OCI-LY7 (cell line): ENCODE measurements around the gene CRMP1. TPM values are rescaled to one million over a fixed set of nuclear protein-coding genes. Genes with fewer than 3 reads are reported as not detected.

Experiments
- BruUV-seq: library from RNA; stranded (reverse); fragments of 400-500 nt; replicated peaks from 2 replicates; lab custom pipeline; 2021; lab: Mats Ljungman, UMichigan
- CTCF ChIA-PET: fragments of 300-600 bp; sonication (Branson Sonifier 250); formaldehyde crosslinking; loops from one replicate; lab custom pipeline; 2022; ENCODE audit warnings: antibody characterized with exemption; ENCODE audit not compliant: unreplicated experiment; lab: Charles Lee
- POLR2A ChIA-PET: fragments of 300-600 bp; sonication (Branson Sonifier 250); formaldehyde crosslinking; loops from one replicate; lab custom pipeline; 2022; ENCODE audit warnings: antibody characterized with exemption; lab: Charles Lee
- DNase-seq: peaks from one replicate; pipeline ENCODE4 v3.0.0-alpha.2; 2015; ENCODE audit warnings: low spot score
- H2AFZ ChIP-seq: fragments of 200-600 bp; sonication (generic), shearing (Covaris generic); 2 replicates; pipeline ENCODE4 v1.6.1; 2014; ENCODE audit warnings: mild to moderate bottlenecking, antibody characterized with exemption, low read length, moderate library complexity
- H3K27ac ChIP-seq: fragments of 200-600 bp; sonication (generic); 2 replicates; pipeline ENCODE4 v1.5.1; 2014; ENCODE audit warnings: mixed run types, low read depth, mild to moderate bottlenecking, moderate library complexity, low read length, inconsistent platforms; ENCODE audit not compliant: poor library complexity, severe bottlenecking
- H3K36me3 ChIP-seq: fragments of 200-600 bp; sonication (generic); 2 replicates; pipeline ENCODE4 v1.6.1; 2014; ENCODE audit warnings: mild to moderate bottlenecking, antibody characterized with exemption, low read length, moderate library complexity, mixed read lengths; ENCODE audit not compliant: insufficient read depth
- H3K4me1 ChIP-seq: fragments of 200-600 bp; sonication (generic); 2 replicates; pipeline ENCODE4 v1.5.1; 2014; ENCODE audit warnings: mild to moderate bottlenecking, low read length; ENCODE audit not compliant: insufficient read depth, poor library complexity, severe bottlenecking
- H3K4me2 ChIP-seq: fragments of 200-600 bp; sonication (generic); 2 replicates; pipeline ENCODE4 v1.6.1; 2014; ENCODE audit warnings: mild to moderate bottlenecking, low read length
- H3K4me3 ChIP-seq: fragments of 200-600 bp; sonication (generic); 2 replicates; pipeline ENCODE4 v1.5.1; 2014; ENCODE audit warnings: mild to moderate bottlenecking, low read depth, low read length; ENCODE audit not compliant: poor library complexity, severe bottlenecking
- H3K79me2 ChIP-seq: fragments of 200-600 bp; sonication (generic); 2 replicates; pipeline ENCODE4 v1.6.1; 2016; ENCODE audit warnings: low read depth, mild to moderate bottlenecking, low read length, moderate library complexity, mixed read lengths; ENCODE audit not compliant: insufficient read depth
- H3K9me2 ChIP-seq: fragments of 200-600 bp; sonication (generic); 2 replicates; pipeline ENCODE4 v1.6.1; 2016; ENCODE audit warnings: mild to moderate bottlenecking, low read length, mixed read lengths; ENCODE audit not compliant: insufficient read depth
- H3K9me3 ChIP-seq: fragments of 200-600 bp; sonication (generic); 2 replicates; pipeline ENCODE4 v1.6.1; 2014; ENCODE audit warnings: mild to moderate bottlenecking, mixed run types, low read length, mixed read lengths
- H4K20me1 ChIP-seq: fragments of 200-600 bp; sonication (generic); 2 replicates; pipeline ENCODE4 v1.6.1; 2014; ENCODE audit warnings: mild to moderate bottlenecking, antibody characterized with exemption, low read length, moderate library complexity, mixed read lengths; ENCODE audit not compliant: insufficient read depth
- CTCF ChIP-seq: fragments of 200-600 bp; sonication (generic); conservative IDR thresholded peaks from 2 replicates; pipeline ENCODE4 v1.5.1; 2014; ENCODE audit warnings: mild to moderate bottlenecking, antibody characterized with exemption, low read length, moderate library complexity, mixed read lengths
- EZH2phosphoT487 ChIP-seq: fragments of 200-600 bp; sonication (generic); IDR thresholded peaks from 2 replicates; pipeline ENCODE4 v1.6.1; 2018; ENCODE audit warnings: low read depth, borderline replicate concordance, mild to moderate bottlenecking, mixed run types, antibody characterized with exemption, low read length, moderate library complexity, mixed read lengths
- intact Hi-C: fragments of 100-400 bp; cut with micrococcal nuclease; formaldehyde crosslinking; loops from one replicate; pipeline ENCODE4 v1.10.0; 2022; ENCODE audit not compliant: unreplicated experiment
- microRNA-seq: library from miRNA; unstranded; fragments of <30 nt; microRNA quantifications from one replicate; pipeline ENCODE4 v1.2.0, GENCODE V29; 2022; ENCODE audit warnings: borderline replicate concordance
- small RNA-seq: library from RNA; depleted of rRNA; stranded (forward); fragments of <200 nt; gene quantifications from one replicate; pipeline ENCODE3, GENCODE V24; 2014
- total RNA-seq, 2 experiments: library from RNA; depleted of rRNA in 1 of 2; stranded (reverse); fragments of >200 nt in 1 of 2; shearing (Covaris generic) in 1 of 2; gene quantifications; 2 replicates each; pipeline ENCODE4 v1.2.3, GENCODE V29; 2014 to 2022

Gene CRMP1
- total RNA-seq, 2 experiments from 2014 or later: not detected

- ChIA-PET CTCF (no interaction called here), POLR2A (no interaction called here)
- Histone ChIP-seq H2AFZ (no peak overlapping the region), H3K4me1 (no peaks in the 10 kb centered on the region), H3K27ac (no peak overlapping the region), H3K9me2 (no peaks in the 10 kb centered on the region), H3K4me3 (no peak overlapping the region), H4K20me1 (no peaks in the 10 kb centered on the region), H3K9me3 (peaks cover 7% of the 10 kb centered on the region; the same call in 1 of the 2 replicates), H3K4me2 (no peak overlapping the region), H3K79me2 (no peaks in the 10 kb centered on the region), H3K36me3 (no peaks in the 10 kb centered on the region)
- no peak for DNase-seq
- TF ChIP-seq EZH2phosphoT487 (no peak), CTCF (no peak)
- intact Hi-C loops: no loop called here
- no TSS peak for BruUV-seq
Observed at GRCh38 chr4:5773271-5773555, 119.7 kb downstream of the CRMP1 start.

GRCh38 chr4:5772528-5773270, 120.2 kb downstream of the CRMP1 start:
- Histone ChIP-seq H3K36me3 (no peaks in the 10 kb centered on the region), H2AFZ (no peak overlapping the region), H3K27ac (no peak overlapping the region), H3K9me3 (peaks cover 7% of the 10 kb centered on the region; the same call in 1 of the 2 replicates), H4K20me1 (no peaks in the 10 kb centered on the region), H3K4me2 (no peak overlapping the region), H3K4me1 (no peaks in the 10 kb centered on the region), H3K9me2 (no peaks in the 10 kb centered on the region), H3K79me2 (no peaks in the 10 kb centered on the region), H3K4me3 (no peak overlapping the region)
- no TSS peak for BruUV-seq
- intact Hi-C loops: no loop called here
- POLR2A ChIA-PET: no interaction called here
- DNase-seq: no peak
- TF ChIP-seq CTCF (no peak), EZH2phosphoT487 (no peak)
- CTCF ChIA-PET: no interaction called here

Small RNA genes lying within 50 kb of the gene (microRNA-seq; reads per million reads assigned to microRNA genes)
- not detected for gene MIR378D1

Small RNA genes lying within 50 kb of the gene (small RNA-seq; reads per million reads assigned to genes)
- not detected for gene MIR378D1

Other genes starting within 250 kb of the CRMP1 start
- gene EVC2, start 184.5 kb downstream of the CRMP1 start, total RNA-seq (2014; rRNA removed; shearing (Covaris generic)): 0.05 TPM in 1 of 2 replicates, not detected in the other
- gene EVC2, start 184.5 kb downstream of the CRMP1 start, total RNA-seq (2022): 3.4 and 3.6 TPM in 2 replicates
- gene EVC, start 181.9 kb downstream of the CRMP1 start, total RNA-seq (2014; rRNA removed; shearing (Covaris generic)): not detected in 2 replicates
- not detected in 2 replicates for gene EVC, start 181.9 kb downstream of the CRMP1 start, total RNA-seq (2022)
- gene C4orf50, start 125.3 kb upstream of the CRMP1 start, total RNA-seq (2014; rRNA removed; shearing (Covaris generic)): 0.06 TPM in 1 of 2 replicates, not detected in the other
- gene C4orf50, start 125.3 kb upstream of the CRMP1 start, total RNA-seq (2022): not detected in 2 replicates